RPMI7951 (cell line): ENCODE measurements around the gene PWWP2B. TPM values are rescaled to one million over a fixed set of nuclear protein-coding genes. Genes with fewer than 3 reads are reported as not detected.
"Not testable (repeated sequence)": the region's sequence is repeated elsewhere in the genome, so short reads cannot be mapped to it uniquely, and the experiment has no call there.

Experiments
- DNase-seq: peaks from one replicate; pipeline ENCODE4 v3.0.0-alpha.2; 2012; ENCODE audit warnings: low read depth
- total RNA-seq: library from RNA; depleted of rRNA; stranded (reverse); fragments of >200 nt; shearing (Covaris generic); gene quantifications from 2 replicates; pipeline ENCODE4 v1.2.3, GENCODE V29; 2014

Gene PWWP2B
- total RNA-seq, 1 experiment from 2014 or later = 4.7 TPM

DNA sequence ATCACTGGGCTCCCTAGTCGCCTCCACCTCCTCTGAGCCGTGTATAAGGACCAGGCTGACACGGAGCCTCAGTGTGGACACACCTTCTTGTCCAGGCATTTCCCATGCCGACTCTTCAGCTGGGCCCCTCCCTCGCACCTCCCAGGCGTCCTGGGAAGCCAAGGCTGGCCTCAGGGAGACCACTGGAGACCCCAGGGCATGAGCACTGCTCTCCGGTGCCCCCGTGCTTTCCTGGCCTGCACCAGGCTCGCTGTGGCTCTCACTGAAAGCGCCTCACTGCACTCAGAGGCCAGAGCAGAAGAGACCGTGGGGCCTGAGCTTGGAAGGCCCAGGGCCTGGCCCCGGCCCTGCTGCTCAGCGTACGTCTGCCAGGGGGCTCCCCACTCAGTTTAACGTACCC is 33.6 kb upstream of the PWWP2B start:
- DNase-seq = no peak

DNA sequence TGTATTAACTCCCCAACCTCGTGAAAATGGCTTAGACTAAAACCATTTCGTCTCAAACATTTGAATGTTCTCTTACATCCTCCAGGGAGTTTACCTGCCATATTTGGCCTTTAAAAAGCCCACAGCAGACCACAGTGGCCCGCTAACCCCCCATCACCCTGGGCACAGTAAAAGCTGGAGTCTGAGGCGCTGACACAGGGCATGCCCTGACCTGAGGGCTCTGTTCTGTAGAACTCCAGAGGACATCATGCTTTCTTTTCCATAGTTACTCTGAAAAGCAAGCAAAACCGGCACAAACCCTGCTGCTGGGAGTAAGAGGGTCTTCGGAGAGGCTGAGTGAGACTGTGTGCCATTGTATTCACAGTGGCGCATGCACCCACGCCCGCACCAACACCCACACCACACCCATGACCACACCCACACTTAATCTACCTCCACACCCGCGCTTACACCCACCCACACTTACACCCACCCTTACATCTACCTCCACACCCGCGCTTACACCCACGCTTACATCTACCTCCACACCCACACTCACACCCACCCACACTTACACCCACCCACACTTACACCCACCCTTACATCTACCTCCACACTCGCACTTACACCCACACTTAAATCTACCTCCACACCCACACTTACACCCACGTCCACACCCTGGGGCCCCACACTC is 32.9 kb upstream of the PWWP2B start:
- DNase-seq = no peak

DNA sequence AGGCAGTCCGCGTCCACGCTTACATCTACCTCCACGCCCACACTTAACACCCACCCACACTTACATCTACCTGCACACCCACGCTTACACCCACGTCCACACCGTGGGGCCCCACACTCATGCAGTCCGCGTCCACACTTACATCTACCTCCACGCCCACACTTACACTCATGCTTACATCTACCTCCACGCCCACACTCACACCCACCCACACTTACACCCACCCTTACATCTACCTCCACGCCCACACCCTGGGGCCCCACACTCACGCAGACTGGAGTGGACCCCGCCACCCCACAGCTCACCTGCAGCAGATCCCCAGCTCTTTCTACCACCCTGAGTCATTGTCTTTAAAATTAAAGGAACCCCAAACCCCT is 32.4 kb upstream of the PWWP2B start:
- DNase-seq = no peak

DNA sequence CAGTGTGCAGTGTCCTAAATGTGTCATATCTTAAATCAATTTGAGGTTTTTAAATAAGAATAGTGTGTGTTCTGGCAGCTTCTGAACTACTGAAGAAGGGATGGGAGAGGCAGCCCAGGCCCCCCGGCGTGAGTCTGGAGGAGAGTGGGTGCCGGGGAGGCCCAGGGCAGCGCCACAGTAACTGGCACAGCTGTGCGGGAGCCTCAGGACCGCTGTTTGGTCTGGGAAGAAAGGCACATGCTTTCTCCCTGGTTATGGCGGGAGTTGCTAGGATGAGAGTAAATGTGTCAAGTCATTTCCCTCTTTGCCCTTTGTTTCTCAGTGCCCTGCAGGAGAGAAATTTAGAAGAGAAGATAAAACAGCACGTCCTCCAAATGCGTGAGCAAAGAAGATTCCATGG is 31.9 kb upstream of the PWWP2B start:
- no peak for DNase-seq

DNA sequence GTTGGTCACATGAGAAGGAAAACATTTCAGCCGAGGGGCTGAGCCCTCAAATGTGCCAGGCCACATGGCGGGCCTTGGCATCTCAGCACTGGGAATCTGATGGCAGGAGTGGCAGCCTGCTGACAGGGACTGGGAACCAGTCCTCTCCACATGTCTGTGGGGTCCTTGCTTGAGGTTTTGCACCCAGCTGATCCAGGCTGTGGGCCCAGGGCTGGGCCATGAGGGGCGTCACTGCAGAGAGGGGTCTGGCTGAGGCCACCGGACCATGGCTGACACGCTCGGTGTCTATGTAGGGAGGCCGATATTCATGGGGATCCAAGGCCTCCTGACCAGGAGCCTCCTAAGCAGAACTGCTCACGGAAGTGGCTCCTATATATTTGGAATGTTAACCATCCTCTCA is 31.0 kb upstream of the PWWP2B start:
- no peak for DNase-seq

DNA sequence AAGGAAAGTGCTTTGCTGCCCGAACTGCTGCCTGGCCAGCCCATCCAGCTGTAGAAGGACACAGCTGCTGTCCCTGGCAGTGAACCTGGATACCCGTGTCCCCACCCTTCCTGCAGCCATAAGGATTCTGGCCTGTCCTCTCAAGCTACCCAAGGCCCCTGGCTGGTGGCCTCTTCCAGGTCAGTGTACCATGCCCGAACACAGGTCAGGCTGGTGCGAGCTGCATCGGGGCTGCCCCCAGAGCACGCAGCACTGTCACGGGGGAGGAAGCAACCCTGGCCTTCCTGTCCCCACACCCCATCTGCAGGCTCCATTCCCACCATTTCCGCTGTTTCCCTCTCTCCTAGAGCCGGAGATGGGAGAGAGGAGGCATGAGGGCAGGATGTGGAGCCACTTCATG is 30.5 kb upstream of the PWWP2B start:
- no peak for DNase-seq

DNA sequence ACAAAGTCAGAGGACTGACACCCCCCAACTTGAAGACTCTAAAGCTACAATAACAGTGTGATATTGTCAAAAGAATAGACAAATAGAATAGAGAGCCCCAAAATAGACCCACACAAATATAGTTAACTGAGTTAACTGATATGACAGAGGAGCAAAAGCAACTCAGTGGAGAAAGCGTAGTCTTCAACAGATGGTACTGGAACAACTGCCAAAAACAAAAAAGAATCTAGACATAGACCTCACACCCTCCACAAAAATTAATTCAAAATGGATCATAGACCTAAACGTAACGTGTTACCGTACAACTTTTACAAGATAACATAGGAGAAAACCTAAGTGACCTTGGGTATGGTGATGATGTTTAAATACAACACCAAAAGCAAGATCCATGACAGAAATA is 28.6 kb upstream of the PWWP2B start:
- no peak for DNase-seq

DNA sequence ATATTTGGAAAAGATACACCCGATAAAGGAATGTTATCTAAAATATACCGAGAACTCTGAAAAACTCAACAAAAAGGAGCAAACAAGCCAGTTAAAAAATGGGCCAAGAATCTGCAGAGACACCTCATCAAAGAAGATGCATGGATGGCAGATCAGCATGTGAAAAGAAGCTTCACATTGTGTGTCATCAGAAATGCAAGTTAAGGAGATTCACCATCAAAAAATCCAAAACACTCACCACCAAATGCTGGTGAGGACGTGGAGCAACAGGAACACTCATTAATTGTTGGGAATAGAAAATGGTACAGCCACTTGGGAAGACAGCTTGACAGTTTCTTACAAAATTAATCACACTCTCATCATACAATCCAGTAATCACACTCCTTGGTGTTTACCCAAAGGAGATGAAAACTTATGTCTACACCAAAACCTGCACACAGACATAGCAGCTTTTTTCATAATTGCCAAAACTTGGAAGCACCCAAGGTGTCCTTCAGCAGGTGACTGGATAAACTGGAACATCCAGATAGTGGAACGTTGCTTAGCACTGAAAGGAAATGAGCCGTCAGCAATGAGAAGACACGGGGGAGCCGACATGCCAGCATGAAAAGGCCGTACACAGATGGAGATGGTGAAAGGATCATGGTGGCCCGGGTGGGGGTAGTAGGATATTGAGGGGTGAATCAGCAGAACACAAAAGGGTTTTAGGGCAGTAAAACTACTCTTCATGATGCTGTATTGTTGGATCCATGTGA is 27.9 kb upstream of the PWWP2B start:
- DNase-seq = no peak

DNA sequence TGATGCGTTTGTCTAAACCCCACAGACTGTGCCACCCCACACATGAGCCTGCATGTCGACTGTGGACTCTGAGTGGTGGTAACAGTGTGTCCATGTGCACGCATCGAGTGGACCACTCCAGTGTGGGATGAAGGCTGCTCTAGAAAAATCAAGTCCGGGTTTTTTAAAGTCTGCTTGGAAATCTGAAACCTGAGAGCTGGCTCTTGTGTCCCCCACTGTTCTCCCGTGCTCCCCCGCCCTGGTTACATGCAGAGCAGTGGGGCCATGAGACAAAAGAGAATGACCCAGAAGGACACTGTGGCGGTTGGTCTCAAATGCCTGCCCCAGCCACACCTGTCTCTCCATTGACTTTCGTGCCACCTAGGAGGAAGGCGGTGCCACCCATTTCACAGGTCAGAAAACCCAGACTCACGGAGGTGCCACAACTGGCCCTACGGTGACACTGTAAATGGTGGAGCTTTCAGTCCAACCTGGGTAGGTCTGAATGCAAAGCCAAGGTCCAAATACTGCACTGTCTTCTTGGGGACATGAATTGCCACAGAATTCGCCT is 27.3 kb upstream of the PWWP2B start:
- no peak for DNase-seq

DNA sequence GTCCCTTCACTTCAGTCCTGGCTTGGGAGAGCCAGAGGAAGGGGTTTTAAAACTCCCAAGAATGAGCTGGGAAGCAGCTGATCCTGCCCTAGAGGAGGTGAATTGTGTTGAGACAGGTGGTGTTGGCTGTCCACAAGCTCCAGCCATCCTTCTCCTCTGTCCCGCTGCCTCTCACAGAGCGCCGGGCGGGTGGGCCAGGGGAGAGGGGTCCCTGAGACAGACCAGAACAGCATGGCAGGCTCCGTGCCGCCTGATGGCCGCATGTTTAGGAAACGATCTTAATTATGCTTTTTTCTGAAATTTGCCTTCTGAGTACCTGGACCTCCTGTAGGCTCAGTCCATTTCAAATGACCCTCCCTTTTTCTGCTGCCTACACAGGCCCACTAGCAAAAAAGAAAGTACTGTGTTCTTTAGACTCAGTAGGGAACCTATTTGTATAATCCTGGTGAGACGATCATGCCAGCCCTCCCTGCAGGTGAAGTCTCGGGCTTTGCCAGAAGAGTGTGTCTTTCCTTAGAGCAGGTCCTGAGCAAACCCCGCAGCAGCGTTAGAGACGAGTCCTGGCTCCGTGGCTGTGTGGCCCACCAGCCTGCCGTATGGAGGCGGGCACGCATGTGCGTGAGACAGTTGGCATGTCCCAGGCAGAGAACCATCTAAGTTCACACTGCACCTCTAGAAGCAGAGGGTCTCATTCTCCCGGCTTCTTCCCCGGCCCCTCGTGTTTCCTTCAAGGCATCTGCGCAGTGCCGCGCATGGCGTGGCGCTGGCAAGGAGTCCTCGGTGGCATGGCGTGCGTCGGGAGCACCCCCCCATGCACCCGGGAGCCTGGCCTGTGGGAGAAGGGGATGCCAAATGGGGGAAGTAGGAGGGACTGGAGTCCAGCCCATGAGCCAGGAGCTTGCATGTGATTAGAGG is 26.3 kb upstream of the PWWP2B start:
- DNase-seq = no peak

DNA sequence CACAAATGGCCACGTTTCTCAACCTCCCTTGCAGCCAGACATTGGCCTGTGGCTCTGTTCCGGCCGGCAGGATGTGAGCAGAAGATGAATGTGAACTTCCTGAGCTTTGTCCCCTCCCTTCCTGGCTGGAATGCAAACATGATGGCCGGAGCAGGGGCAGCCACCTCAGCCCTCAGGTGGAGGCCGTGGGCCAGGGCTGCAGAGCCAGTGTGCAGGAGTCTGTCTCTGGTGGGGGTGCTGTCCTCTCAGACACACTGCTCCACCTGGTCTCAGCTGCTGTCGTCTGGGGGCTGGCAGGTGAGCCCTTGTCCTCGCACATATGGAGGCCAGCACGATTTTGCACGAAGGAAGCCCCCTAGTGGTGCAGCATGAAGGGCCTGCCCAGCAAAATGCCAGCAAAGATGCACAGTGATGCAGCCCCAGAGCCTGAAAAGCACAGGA is 25.3 kb upstream of the PWWP2B start:
- DNase-seq = no peak

DNA sequence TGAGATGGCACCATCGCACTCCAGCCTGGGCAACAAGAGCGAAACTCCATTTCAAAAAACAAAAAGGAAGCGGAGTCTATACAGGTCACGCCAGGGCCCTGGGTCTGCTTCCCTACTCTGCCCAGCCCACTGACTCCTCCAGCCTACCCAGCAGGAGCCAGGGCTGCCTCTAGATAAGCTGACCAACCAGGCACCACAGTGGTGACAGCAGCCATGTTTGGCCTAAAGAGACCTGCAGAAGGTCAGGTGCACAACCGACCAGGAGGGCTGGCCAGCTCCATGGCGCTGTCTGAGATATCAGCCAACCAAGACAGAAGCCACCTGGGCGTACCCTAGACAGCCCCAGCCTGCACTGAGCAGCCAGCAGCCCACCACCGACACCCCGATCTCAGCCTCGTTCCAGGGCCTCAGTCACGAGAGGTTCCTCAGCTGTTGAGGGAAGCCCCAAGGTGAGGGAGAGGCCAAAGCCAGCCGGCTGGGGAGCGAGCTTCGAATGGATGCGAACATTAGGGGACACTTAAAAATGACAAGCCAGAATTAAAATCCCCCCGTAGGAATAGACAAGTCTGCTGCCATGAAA is 24.4 kb upstream of the PWWP2B start:
- DNase-seq = no peak

DNA sequence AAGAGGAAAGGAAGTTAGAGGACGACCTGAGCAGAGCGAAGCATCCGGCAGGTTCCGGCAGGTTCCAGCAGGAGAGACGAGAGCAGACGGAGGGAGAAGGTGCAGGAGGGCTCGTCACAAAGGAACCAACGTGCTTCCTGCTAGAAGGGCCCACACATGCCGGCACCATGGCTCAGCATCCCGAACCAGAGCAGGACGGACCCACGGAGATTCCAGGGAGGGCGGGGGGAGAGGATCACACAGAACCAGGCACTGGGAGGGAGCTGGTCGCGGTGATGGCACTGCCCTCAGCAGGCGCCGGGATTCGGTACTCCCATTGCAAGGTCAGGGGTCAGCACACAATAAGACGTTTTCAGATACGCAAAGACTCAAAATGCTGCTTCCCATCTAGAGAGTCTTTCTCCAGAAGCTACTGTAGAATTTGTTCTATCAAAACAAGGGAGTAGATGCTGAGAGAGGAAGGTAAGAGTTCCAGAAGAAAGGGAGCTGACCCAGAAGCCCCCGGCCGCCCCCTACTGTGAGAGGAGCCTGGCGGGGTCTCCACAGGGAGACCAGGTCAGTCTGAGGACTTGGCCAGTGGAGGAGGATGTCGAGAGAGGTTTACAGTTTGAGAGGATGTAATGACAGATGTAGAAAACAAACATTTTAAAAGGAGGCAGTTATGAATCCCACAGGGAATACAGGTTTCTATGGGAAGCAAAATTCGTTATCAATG is 23.6 kb upstream of the PWWP2B start:
- DNase-seq = no peak

DNA sequence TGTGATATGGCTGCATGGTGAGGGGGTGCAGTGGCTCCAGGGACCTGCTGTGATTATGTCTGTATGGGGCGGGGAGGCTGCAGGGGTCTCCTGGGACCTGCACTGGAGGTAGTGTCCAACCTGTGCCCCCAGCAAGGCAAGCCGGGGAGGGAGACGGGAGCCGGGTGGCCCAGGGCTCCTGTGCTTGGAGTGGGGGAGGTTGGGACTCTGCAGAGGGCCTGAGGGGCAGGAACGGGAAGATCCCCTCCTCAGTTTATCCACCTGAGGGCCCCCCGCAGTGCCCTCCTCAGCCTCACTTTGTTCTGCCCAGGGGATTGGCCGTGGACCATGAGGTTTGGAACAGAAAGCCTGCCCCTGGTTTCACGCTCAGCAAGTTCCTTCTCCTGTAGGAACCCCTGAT is 22.8 kb upstream of the PWWP2B start:
- no peak for DNase-seq

DNA sequence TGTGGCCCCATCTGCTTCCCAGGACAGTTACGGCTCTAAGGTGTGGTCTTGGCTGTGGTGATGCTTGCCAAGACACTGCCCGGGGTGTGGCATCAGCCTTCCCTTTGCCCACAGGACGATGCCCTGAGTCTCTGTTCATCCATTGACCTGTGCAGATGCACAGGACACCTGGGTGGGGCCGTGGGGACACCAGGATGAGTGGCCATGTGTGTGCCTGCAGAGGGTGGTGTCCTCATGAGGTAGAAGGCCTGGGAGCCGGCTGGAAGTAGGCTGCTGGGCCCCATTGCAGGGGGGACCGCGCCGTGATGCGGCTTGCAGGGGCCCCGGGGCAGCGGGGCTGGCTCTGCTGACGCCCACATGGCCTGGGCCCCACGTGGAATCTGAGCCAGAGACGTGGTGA is 22.4 kb upstream of the PWWP2B start:
- no peak for DNase-seq

DNA sequence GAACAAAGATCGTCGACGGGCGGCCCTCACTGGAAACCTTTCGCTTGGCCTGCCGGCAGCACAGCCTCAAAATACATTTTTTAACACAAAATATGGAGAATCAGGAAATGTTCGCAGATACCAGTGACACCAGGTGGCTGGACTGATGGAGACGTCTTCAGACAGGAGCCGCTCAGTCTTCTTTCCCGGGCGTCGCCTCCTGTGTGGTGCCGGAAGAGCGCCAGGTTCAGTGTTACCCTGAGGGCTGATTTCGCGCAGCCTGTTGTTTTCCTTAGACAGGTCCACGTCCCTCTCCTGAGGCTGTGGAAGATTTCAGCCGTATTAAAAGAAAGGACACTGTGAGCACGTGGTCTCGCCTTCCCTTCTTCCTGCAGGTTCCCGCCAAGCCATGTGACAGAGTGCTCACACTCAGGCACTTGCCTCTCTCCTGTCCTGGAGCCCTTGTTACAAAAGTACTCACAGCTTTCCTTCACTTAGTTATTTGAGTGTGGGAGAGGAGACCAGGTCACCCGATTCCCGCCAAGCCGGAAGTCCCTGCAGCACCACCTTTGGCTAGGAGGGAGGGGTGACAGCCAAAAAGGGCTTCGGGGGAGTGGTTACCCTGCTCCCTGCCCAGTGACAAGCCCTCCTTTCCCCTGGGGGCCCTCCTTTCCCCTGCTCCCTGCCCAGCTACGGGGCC is 21.7 kb upstream of the PWWP2B start:
- no peak for DNase-seq

DNA sequence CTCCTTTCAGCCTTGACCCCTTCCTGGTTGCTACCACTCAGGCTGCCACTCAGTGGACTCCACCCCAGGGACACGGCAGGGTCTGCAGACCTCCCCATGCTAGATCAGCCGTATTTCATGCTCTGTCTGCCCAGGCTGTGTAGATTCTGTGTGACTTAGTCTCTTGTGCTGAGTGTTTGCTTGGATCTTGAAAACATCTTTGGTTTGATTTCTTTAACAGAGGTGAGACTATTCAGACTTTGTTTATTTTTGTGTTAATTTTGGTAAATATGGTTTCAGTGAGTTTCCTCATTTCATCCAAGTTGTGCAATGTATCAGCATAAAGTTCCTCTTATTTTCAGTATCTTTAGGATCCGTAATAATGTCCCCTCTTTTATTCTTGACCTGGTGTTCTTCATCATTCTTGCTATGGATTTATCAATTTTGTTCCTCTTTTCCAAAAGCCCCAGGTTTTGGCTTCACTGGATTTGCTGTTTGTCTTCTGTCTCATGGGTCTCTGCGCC is 21.2 kb upstream of the PWWP2B start:
- no peak for DNase-seq

DNA sequence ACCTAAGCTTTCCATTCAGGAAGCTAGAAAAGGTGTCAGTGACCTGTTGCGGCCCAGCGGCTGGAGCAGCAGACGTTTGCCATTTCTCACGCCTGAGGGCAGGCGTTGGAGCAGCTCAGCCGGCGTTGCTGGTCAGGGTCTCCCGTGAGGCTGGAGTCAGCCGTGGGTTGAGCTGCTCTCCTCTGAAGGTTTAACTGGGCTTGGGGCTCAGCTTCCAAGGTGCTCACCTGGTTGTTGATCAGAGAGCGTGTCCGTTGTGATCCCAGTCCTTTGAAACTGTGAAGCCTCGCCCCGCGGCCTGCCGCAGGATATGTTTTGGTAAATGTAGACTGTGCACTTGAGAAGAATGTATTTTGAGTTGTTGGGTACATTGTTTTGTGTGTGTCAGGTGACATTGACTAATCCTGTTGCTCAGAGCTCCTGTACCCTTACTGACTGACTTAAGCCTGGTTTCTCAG is 20.6 kb upstream of the PWWP2B start:
- DNase-seq = no peak

DNA sequence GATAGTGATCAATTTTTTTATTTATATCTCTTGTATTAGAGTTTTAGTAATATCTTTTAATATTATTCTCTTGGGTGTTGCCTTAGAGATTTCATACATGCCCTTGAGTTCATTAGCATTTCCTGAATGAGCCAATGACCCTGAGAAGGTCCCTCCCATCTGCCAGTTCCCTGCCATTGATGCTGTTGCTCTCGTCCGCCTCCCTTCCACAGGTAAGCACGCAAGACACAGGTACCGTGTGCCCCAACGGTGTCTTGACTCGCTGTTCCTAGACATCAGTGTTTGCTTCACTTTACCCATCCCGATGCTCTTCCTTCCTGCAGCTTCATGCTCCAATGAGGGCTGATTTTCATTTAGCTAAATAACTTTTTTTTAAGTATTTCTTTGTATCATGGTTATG is 19.7 kb upstream of the PWWP2B start:
- no peak for DNase-seq

DNA sequence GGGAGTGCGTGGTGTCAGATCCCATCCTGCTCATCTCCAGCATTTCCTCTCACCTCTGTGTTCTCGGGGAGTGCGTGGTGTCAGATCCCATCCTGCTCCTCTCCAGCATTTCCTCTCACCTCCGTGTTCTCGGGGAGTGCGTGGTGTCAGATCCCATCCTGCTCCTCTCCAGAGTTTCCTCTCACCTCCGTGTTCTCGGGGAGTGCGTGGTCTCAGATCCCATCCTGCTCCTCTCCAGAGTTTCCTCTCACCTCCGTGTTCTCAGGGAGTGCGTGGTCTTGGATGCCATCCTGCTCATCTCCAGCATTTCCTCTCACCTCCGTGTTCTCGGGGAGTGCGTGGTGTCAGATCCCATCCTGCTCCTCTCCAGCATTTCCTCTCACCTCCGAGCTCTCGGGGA is 18.0 kb upstream of the PWWP2B start:
- DNase-seq = not testable (repeated sequence)
